ENCODE data around the gene IQGAP2.

Gene IQGAP2

GRCh38 chr5:76682387-76682786 is 279.3 kb downstream of the IQGAP2 start:
- no peaks in the 10 kb centered on the region for H3K27me3 ChIP-seq (ENCODE audit: control insufficient read depth in 1 of 2, insufficient read depth in 2 of 2, low read length in 2 of 2)
- H3K9me3 ChIP-seq (ENCODE audit: low read length), result no peaks in the 10 kb centered on the region
- no peak overlapping the region for H3K27ac ChIP-seq (ENCODE audit: low read depth, low read length)
- no peaks in the 10 kb centered on the region for H3K36me3 ChIP-seq (ENCODE audit: insufficient read depth, low read length)
- no peak overlapping the region for H3K9ac ChIP-seq (ENCODE audit: low read length)
- no peaks in the 10 kb centered on the region for H3K4me1 ChIP-seq (ENCODE audit: insufficient read depth, low read length)
- no peak overlapping the region for H3K4me3 ChIP-seq (ENCODE audit: low read depth in 1 of 2, low read length in 2 of 2)

GRCh38 chr5:76683816-76684731 is 281.0 kb downstream of the IQGAP2 start:
- Histone ChIP-seq H3K27ac (ENCODE audit: low read depth, low read length) (no peak overlapping the region), H3K9me3 (ENCODE audit: low read length) (no peaks in the 10 kb centered on the region), H3K4me3 (ENCODE audit: low read depth in 1 of 2, low read length in 2 of 2) (no peak overlapping the region)

GRCh38 chr5:76684756-76685519 is 281.9 kb downstream of the IQGAP2 start:
- Histone ChIP-seq H3K36me3 (ENCODE audit: insufficient read depth, low read length) (no peaks in the 10 kb centered on the region), H3K27me3 (ENCODE audit: control insufficient read depth in 1 of 2, insufficient read depth in 2 of 2, low read length in 2 of 2) (no peaks in the 10 kb centered on the region), H3K4me3 (ENCODE audit: low read depth in 1 of 2, low read length in 2 of 2) (no peak overlapping the region), H3K9me3 (ENCODE audit: low read length) (no peaks in the 10 kb centered on the region), H3K9ac (ENCODE audit: low read length) (no peak overlapping the region), H3K27ac (ENCODE audit: low read depth, low read length) (no peak overlapping the region), H3K4me1 (ENCODE audit: insufficient read depth, low read length) (no peaks in the 10 kb centered on the region)

More at GRCh38 chr5:76683816-76684731, 281.0 kb downstream of the IQGAP2 start:
- Histone ChIP-seq H3K27me3 (ENCODE audit: control insufficient read depth in 1 of 2, insufficient read depth in 2 of 2, low read length in 2 of 2) (no peaks in the 10 kb centered on the region), H3K4me1 (ENCODE audit: insufficient read depth, low read length) (no peaks in the 10 kb centered on the region), H3K9ac (ENCODE audit: low read length) (no peak overlapping the region), H3K36me3 (ENCODE audit: insufficient read depth, low read length) (no peaks in the 10 kb centered on the region)

- H3K9ac ChIP-seq (ENCODE audit: low read length), result no peak overlapping the region
Measured at GRCh38 chr5:76685704-76686103, 282.6 kb downstream of the IQGAP2 start.

GRCh38 chr5:76688212-76688611 is 285.1 kb downstream of the IQGAP2 start:
- no peaks in the 10 kb centered on the region for H3K36me3 ChIP-seq (ENCODE audit: insufficient read depth, low read length)
- no peaks in the 10 kb centered on the region for H3K9me3 ChIP-seq (ENCODE audit: low read length)
- no peak overlapping the region for H3K4me3 ChIP-seq (ENCODE audit: low read depth in 1 of 2, low read length in 2 of 2)
- no peak overlapping the region for H3K27ac ChIP-seq (ENCODE audit: low read depth, low read length)
- H3K4me1 ChIP-seq (ENCODE audit: insufficient read depth, low read length), result no peaks in the 10 kb centered on the region
- no peak overlapping the region for H3K9ac ChIP-seq (ENCODE audit: low read length)
- H3K27me3 ChIP-seq (ENCODE audit: control insufficient read depth in 1 of 2, insufficient read depth in 2 of 2, low read length in 2 of 2), result no peaks in the 10 kb centered on the region

More at GRCh38 chr5:76685704-76686103, 282.6 kb downstream of the IQGAP2 start:
- no peak overlapping the region for H3K27ac ChIP-seq (ENCODE audit: low read depth, low read length)
- no peaks in the 10 kb centered on the region for H3K4me1 ChIP-seq (ENCODE audit: insufficient read depth, low read length)
- no peaks in the 10 kb centered on the region for H3K9me3 ChIP-seq (ENCODE audit: low read length)
- no peaks in the 10 kb centered on the region for H3K27me3 ChIP-seq (ENCODE audit: control insufficient read depth in 1 of 2, insufficient read depth in 2 of 2, low read length in 2 of 2)
- no peak overlapping the region for H3K4me3 ChIP-seq (ENCODE audit: low read depth in 1 of 2, low read length in 2 of 2)
- H3K36me3 ChIP-seq (ENCODE audit: insufficient read depth, low read length), result no peaks in the 10 kb centered on the region

- Histone ChIP-seq H3K4me1 (ENCODE audit: insufficient read depth, low read length) (no peaks in the 10 kb centered on the region), H3K27me3 (ENCODE audit: control insufficient read depth in 1 of 2, insufficient read depth in 2 of 2, low read length in 2 of 2) (no peaks in the 10 kb centered on the region), H3K4me3 (ENCODE audit: low read depth in 1 of 2, low read length in 2 of 2) (no peak overlapping the region), H3K9me3 (ENCODE audit: low read length) (no peaks in the 10 kb centered on the region), H3K9ac (ENCODE audit: low read length) (no peak overlapping the region), H3K36me3 (ENCODE audit: insufficient read depth, low read length) (no peaks in the 10 kb centered on the region), H3K27ac (ENCODE audit: low read depth, low read length) (no peak overlapping the region)
Measured at GRCh38 chr5:76688836-76689235, 285.8 kb downstream of the IQGAP2 start.

- Histone ChIP-seq H3K36me3 (ENCODE audit: insufficient read depth, low read length) (no peaks in the 10 kb centered on the region), H3K27ac (ENCODE audit: low read depth, low read length) (no peak overlapping the region), H3K9ac (ENCODE audit: low read length) (no peak overlapping the region), H3K9me3 (ENCODE audit: low read length) (no peaks in the 10 kb centered on the region), H3K4me3 (ENCODE audit: low read depth in 1 of 2, low read length in 2 of 2) (no peak overlapping the region), H3K27me3 (ENCODE audit: control insufficient read depth in 1 of 2, insufficient read depth in 2 of 2, low read length in 2 of 2) (no peaks in the 10 kb centered on the region), H3K4me1 (ENCODE audit: insufficient read depth, low read length) (no peaks in the 10 kb centered on the region)
Measured at GRCh38 chr5:76689321-76690036, 286.4 kb downstream of the IQGAP2 start.

GRCh38 chr5:76690037-76690679 is 287.1 kb downstream of the IQGAP2 start:
- Histone ChIP-seq H3K4me1 (ENCODE audit: insufficient read depth, low read length) (no peaks in the 10 kb centered on the region), H3K27ac (ENCODE audit: low read depth, low read length) (no peak overlapping the region), H3K9ac (ENCODE audit: low read length) (no peak overlapping the region), H3K9me3 (ENCODE audit: low read length) (no peaks in the 10 kb centered on the region), H3K36me3 (ENCODE audit: insufficient read depth, low read length) (no peaks in the 10 kb centered on the region), H3K27me3 (ENCODE audit: control insufficient read depth in 1 of 2, insufficient read depth in 2 of 2, low read length in 2 of 2) (no peaks in the 10 kb centered on the region), H3K4me3 (ENCODE audit: low read depth in 1 of 2, low read length in 2 of 2) (no peak overlapping the region)

- Histone ChIP-seq H3K27me3 (ENCODE audit: control insufficient read depth in 1 of 2, insufficient read depth in 2 of 2, low read length in 2 of 2) (no peaks in the 10 kb centered on the region), H3K4me1 (ENCODE audit: insufficient read depth, low read length) (no peaks in the 10 kb centered on the region), H3K27ac (ENCODE audit: low read depth, low read length) (no peak overlapping the region), H3K4me3 (ENCODE audit: low read depth in 1 of 2, low read length in 2 of 2) (no peak overlapping the region), H3K36me3 (ENCODE audit: insufficient read depth, low read length) (no peaks in the 10 kb centered on the region), H3K9me3 (ENCODE audit: low read length) (no peaks in the 10 kb centered on the region), H3K9ac (ENCODE audit: low read length) (no peak overlapping the region)
Measured at GRCh38 chr5:76690704-76691466, 287.8 kb downstream of the IQGAP2 start.

- H3K9me3 ChIP-seq (ENCODE audit: low read length), result no peaks in the 10 kb centered on the region
- H3K36me3 ChIP-seq (ENCODE audit: insufficient read depth, low read length), result no peaks in the 10 kb centered on the region
- H3K4me3 ChIP-seq (ENCODE audit: low read depth in 1 of 2, low read length in 2 of 2), result no peak overlapping the region
- no peaks in the 10 kb centered on the region for H3K4me1 ChIP-seq (ENCODE audit: insufficient read depth, low read length)
- no peaks in the 10 kb centered on the region for H3K27me3 ChIP-seq (ENCODE audit: control insufficient read depth in 1 of 2, insufficient read depth in 2 of 2, low read length in 2 of 2)
- H3K27ac ChIP-seq (ENCODE audit: low read depth, low read length), result no peak overlapping the region
- H3K9ac ChIP-seq (ENCODE audit: low read length), result no peak overlapping the region
Measured at GRCh38 chr5:76691467-76692273, 288.6 kb downstream of the IQGAP2 start.
